GM12878 (cell line): Measurements from ENCODE around the gene PLPPR1. TPM values are rescaled to one million over a fixed set of nuclear protein-coding genes. Genes with fewer than 3 reads are reported as not detected.

Experiments used
- ATAC-seq: fragments of 200-7000 bp; cut with Tn5 transposase; 3 replicates; pipeline ENCODE4 v1.9.1; 2020; ENCODE audit warnings: mild to moderate bottlenecking, moderate library complexity
- BruUV-seq: library from RNA; stranded (reverse); fragments of 400-500 nt; replicated peaks from 2 replicates; lab custom pipeline; 2021; lab: Mats Ljungman, UMichigan
- CTCF ChIA-PET: fragments of 300-600 bp; sonication (Branson Sonifier 250); formaldehyde crosslinking; extraction: SDS; loops from one replicate; lab custom pipeline; 2021; ENCODE audit warnings: inconsistent platforms; lab: Yijun Ruan, JAX
- POLR2A ChIA-PET: fragments of 350-600 bp; formaldehyde crosslinking; extraction: SDS; loops from one replicate; lab custom pipeline; 2021; ENCODE audit warnings: inconsistent platforms; lab: Charles Lee
- RAD21 ChIA-PET: fragments of 300-600 bp; sonication (Branson Sonifier 250); formaldehyde crosslinking; loops from one replicate; lab custom pipeline; 2023; ENCODE audit warnings: antibody characterized with exemption; ENCODE audit not compliant: unreplicated experiment; lab: Charles Lee
- SMC1A ChIA-PET: fragments of 300-600 bp; sonication (Branson Sonifier 250); formaldehyde crosslinking; loops from one replicate; lab custom pipeline; 2023; ENCODE audit not compliant: unreplicated experiment, uncharacterized antibody; lab: Charles Lee
- DNase-seq: peaks from one replicate; pipeline ENCODE4 v3.0.0-alpha.2; 2011; ENCODE audit warnings: low read depth, low spot score
- FAIRE-seq: peaks from 3 replicates; lab custom pipeline; 2011; peaks lifted over from hg19 to GRCh38; lab: Jason Lieb, UNC
- H2AFZ ChIP-seq: 2 replicates; pipeline ENCODE4 v1.6.0; 2011; ENCODE audit warnings: low read depth, low read length, control low read depth; ENCODE audit not compliant: control insufficient read depth
- H3K27ac ChIP-seq: 2 replicates; pipeline ENCODE4 v1.5.1; 2011; ENCODE audit warnings: control low read depth; ENCODE audit not compliant: control insufficient read depth, insufficient read depth
- H3K27me3 ChIP-seq, 2 experiments: replicated peaks in 1 of 2; 2 replicates each; pipeline versions ENCODE4 v1.6.0 to v1.6.1; 2011; ENCODE audit warnings: low read length in 1 of 2; ENCODE audit not compliant: control insufficient read depth in 2 of 2, insufficient read depth in 2 of 2
- H3K36me3 ChIP-seq, 2 experiments: 2 replicates each; pipeline ENCODE4 v1.5.1; 2011; ENCODE audit warnings: low read length in 1 of 2; ENCODE audit not compliant: control insufficient read depth in 2 of 2, insufficient read depth in 2 of 2
- H3K4me1 ChIP-seq: 2 replicates; pipeline ENCODE4 v1.6.1; 2011; ENCODE audit warnings: mild to moderate bottlenecking, low read length, moderate library complexity, mixed read lengths; ENCODE audit not compliant: control insufficient read depth, insufficient read depth
- H3K4me2 ChIP-seq: 2 replicates; pipeline ENCODE4 v1.6.0; 2011; ENCODE audit warnings: control low read depth; ENCODE audit not compliant: control insufficient read depth, insufficient read depth
- H3K4me3 ChIP-seq: fragments of 200-600 bp; sonication (generic); 2 replicates; pipeline ENCODE4 v1.5.1; 2016
- H3K79me2 ChIP-seq: 2 replicates; pipeline ENCODE4 v1.6.0; 2011; ENCODE audit warnings: low read length; ENCODE audit not compliant: control insufficient read depth, insufficient read depth
- H3K9ac ChIP-seq: 2 replicates; pipeline ENCODE4 v1.8.0; 2011; ENCODE audit warnings: low read length, control low read depth, mixed read lengths; ENCODE audit not compliant: control insufficient read depth, insufficient read depth
- H3K9me3 ChIP-seq: replicated peaks from 3 replicates; pipeline ENCODE4 v1.5.1; 2011; ENCODE audit warnings: mild to moderate bottlenecking, low read length; ENCODE audit not compliant: control insufficient read depth, insufficient read depth
- H4K20me1 ChIP-seq: 2 replicates; pipeline ENCODE4 v1.6.0; 2011; ENCODE audit not compliant: control insufficient read depth, insufficient read depth
- ATF2 ChIP-seq: IDR thresholded peaks from 2 replicates; pipeline ENCODE4 v1.6.1; 2012; ENCODE audit warnings: low read length, inconsistent platforms
- BCL3 ChIP-seq: IDR thresholded peaks from 2 replicates; pipeline ENCODE4 v1.6.1; 2011; ENCODE audit warnings: borderline replicate concordance, low read depth, mild to moderate bottlenecking, moderate library complexity, low read length; ENCODE audit not compliant: insufficient read depth, poor library complexity, severe bottlenecking
- CEBPB ChIP-seq, 2 experiments: fragments of 150-350 bp in 1 of 2; IDR thresholded peaks; 2 replicates each; pipeline ENCODE4 v1.6.1; 2012 to 2014; ENCODE audit warnings: low read depth in 2 of 2, low read length in 2 of 2, borderline replicate concordance in 1 of 2, inconsistent platforms in 1 of 2
- GABPA ChIP-seq: IDR thresholded peaks from 2 replicates; pipeline ENCODE4 v1.6.1; 2014; ENCODE audit warnings: antibody characterized with exemption, low read depth, mild to moderate bottlenecking, inconsistent platforms
- GATAD2B ChIP-seq: fragments of 450-650 bp; conservative IDR thresholded peaks from 2 replicates; pipeline ENCODE4 v1.6.1; 2017; ENCODE audit warnings: low read depth, mild to moderate bottlenecking, moderate library complexity
- HDAC2 ChIP-seq: fragments of 200-600 bp; sonication (generic); IDR thresholded peaks from 2 replicates; pipeline ENCODE4 v1.6.1; 2017
- LARP7 ChIP-seq: fragments of 450-650 bp; IDR thresholded peaks from 2 replicates; pipeline ENCODE4 v1.6.1; 2017; ENCODE audit warnings: mild to moderate bottlenecking
- MEF2A ChIP-seq: IDR thresholded peaks from 2 replicates; pipeline ENCODE4 v1.6.1; 2011; ENCODE audit warnings: low read depth, mild to moderate bottlenecking, low read length, moderate library complexity; ENCODE audit not compliant: insufficient read depth
- MLLT1 ChIP-seq: fragments of 450-650 bp; IDR thresholded peaks from 2 replicates; pipeline ENCODE4 v1.6.1; 2016; ENCODE audit warnings: mild to moderate bottlenecking
- NFIC ChIP-seq: IDR thresholded peaks from 2 replicates; pipeline ENCODE4 v1.6.1; 2012; ENCODE audit warnings: low read depth, mild to moderate bottlenecking, inconsistent platforms, low read length, moderate library complexity
- RFX5 ChIP-seq: IDR thresholded peaks from 2 replicates; pipeline ENCODE4 v1.6.1; 2011; ENCODE audit warnings: low read depth, low read length, improper control_type of control experiment
- SMC3 ChIP-seq: IDR thresholded peaks from 2 replicates; pipeline ENCODE4 v1.6.1; 2011; ENCODE audit warnings: low read length, improper control_type of control experiment, borderline replicate concordance
- SRF ChIP-seq, 2 experiments: IDR thresholded peaks; 2 replicates each; pipeline ENCODE4 v1.6.1; 2011; ENCODE audit warnings: low read depth in 2 of 2, low read length in 2 of 2, mild to moderate bottlenecking in 1 of 2, moderate library complexity in 1 of 2
- TCF12 ChIP-seq: IDR thresholded peaks from 2 replicates; pipeline ENCODE4 v1.6.1; 2011; ENCODE audit warnings: low read depth, mild to moderate bottlenecking, low read length
- USF2 ChIP-seq: IDR thresholded peaks from 2 replicates; pipeline ENCODE4 v1.6.1; 2011; ENCODE audit warnings: low read depth, low read length, improper control_type of control experiment, borderline replicate concordance
- YBX1 ChIP-seq: fragments of 450-650 bp; IDR thresholded peaks from 2 replicates; pipeline ENCODE4 v1.6.1; 2016; ENCODE audit warnings: antibody characterized with exemption
- ZNF384 ChIP-seq: IDR thresholded peaks from 2 replicates; pipeline ENCODE4 v1.6.1; 2012; ENCODE audit warnings: low read depth, mild to moderate bottlenecking, low read length, improper control_type of control experiment, borderline replicate concordance
- WGBS: methylation state at CpG from one replicate; pipeline ENCODE4 v1.1.6; 2016; ENCODE audit warnings: low lambda C conversion rate; ENCODE audit not compliant: insufficient replicate concordance, insufficient coverage; ENCODE audit errors: missing lambda C conversion rate; 5-methylcytosine and 5-hydroxymethylcytosine counted together
- in situ Hi-C: fragments of 300-500 bp; cut with MboI; formaldehyde crosslinking; loops from 9 replicates; pipeline ENCODE4 v1.14.3; 2018; ENCODE audit warnings: mixed read lengths
- intact Hi-C: fragments of 100-400 bp; cut with micrococcal nuclease; formaldehyde crosslinking; loops from one replicate; pipeline ENCODE4 v1.14.2; 2022; ENCODE audit not compliant: unreplicated experiment
- polyA plus RNA-seq, 11 experiments: library from polyadenylated mRNA; depleted of rRNA in 4 of 11; unstranded in 6 of 11; stranded (reverse) in 5 of 11; fragments of >200 nt; fragmentation: Nextera tagmentation in 4 of 11; fragmentation: Illumina TruSeq in 1 of 11; extraction: Ambion mirVana in 4 of 11; extraction: Trizol in 1 of 11; gene quantifications; 1 replicate in 1 of 11; 2 replicates in 10 of 11; pipeline versions ENCODE4 v1.2.1 to v1.2.3, GENCODE V29; 2011 to 2016; ENCODE audit warnings: inconsistent platforms in 2 of 11, missing spikeins in 2 of 11, low read depth in 1 of 11
- total RNA-seq, 4 experiments: library from RNA; depleted of rRNA in 3 of 4; stranded (reverse); fragments of >200 nt in 3 of 4; fragmentation: Illumina TruSeq in 1 of 4; extraction: Trizol in 1 of 4; gene quantifications; 2 replicates each; pipeline versions ENCODE4 v1.2.1 to v1.2.3, GENCODE V29; 2013 to 2021

The PLPPR1 gene
- total and polyA plus RNA-seq, 10 of the 15 experiments (the other 5 are each of a cell fraction or from before 2014, with no cell fraction given): 0.69 TPM; not detected in 9

GRCh38 chr9:101246691-101247090 lies 218.2 kb downstream of the PLPPR1 start:
- POLR2A ChIA-PET: no interaction called here
- SMC1A ChIA-PET: no interaction called here
- H4K20me1 ChIP-seq: no peaks in the 10 kb centered on the region
- intact Hi-C loops: no loop called here
- in situ Hi-C loops: no loop called here
- no peak for TF ChIP-seq GABPA
- no peak for TF ChIP-seq HDAC2
- TF ChIP-seq LARP7: no peak
- no peak for TF ChIP-seq YBX1
- no peak for TF ChIP-seq SRF (IDR thresholded peaks at IDR 0.05; ENCODE audit: low read depth in 2 of 2, low read length in 2 of 2)
- TF ChIP-seq BCL3: no peak
- no peak for TF ChIP-seq CEBPB (IDR thresholded peaks at IDR 0.05; ENCODE audit: borderline replicate concordance in 1 of 2, low read depth in 2 of 2, low read length in 2 of 2)
- no peak for TF ChIP-seq ZNF384
- TF ChIP-seq ATF2: no peak
- no peak for TF ChIP-seq USF2
- TF ChIP-seq GATAD2B: no peak
- no peak for TF ChIP-seq SMC3
- TF ChIP-seq NFIC: no peak
- no peak for TF ChIP-seq TCF12
- no peak for TF ChIP-seq MLLT1
- no peak for TF ChIP-seq MEF2A
- TF ChIP-seq RFX5: no peak
- TF ChIP-seq, all 136 proteins: peak for 0
- no peak overlapping the region for H2AFZ ChIP-seq
- H3K27me3 ChIP-seq: no peaks in the 10 kb centered on the region
- H3K79me2 ChIP-seq: no peaks in the 10 kb centered on the region
- no peaks in the 10 kb centered on the region for H3K36me3 ChIP-seq
- RAD21 ChIA-PET: no interaction called here
- ATAC-seq (no peak), DNase-seq (no peak), FAIRE-seq (no peak)
- no peak overlapping the region for H3K27ac ChIP-seq
- CTCF ChIA-PET: no interaction called here
- no peaks in the 10 kb centered on the region for H3K9me3 ChIP-seq
- 4% methylated on average over 1 of the region's 1 CpG for WGBS
- H3K9ac ChIP-seq: no peak overlapping the region
- H3K4me3 ChIP-seq: no peak overlapping the region
- no peaks in the 10 kb centered on the region for H3K4me1 ChIP-seq
- no TSS peak for BruUV-seq
- no peak overlapping the region for H3K4me2 ChIP-seq
